22Rv1 (cell line): ENCODE results near the gene STK17A.

Experiments used
- ZFX ChIP-seq: fragments of 450-650 bp; IDR thresholded peaks from 2 replicates; pipeline ENCODE4 v1.6.1; 2017; ENCODE audit warnings: antibody characterized with exemption, borderline replicate concordance
- TF ChIP-seq, protein P1 (sequence below): fragments of 450-650 bp; IDR thresholded peaks from 2 replicates; pipeline ENCODE4 v1.5.1; 2017; ENCODE audit warnings: mild to moderate bottlenecking

DNA sequence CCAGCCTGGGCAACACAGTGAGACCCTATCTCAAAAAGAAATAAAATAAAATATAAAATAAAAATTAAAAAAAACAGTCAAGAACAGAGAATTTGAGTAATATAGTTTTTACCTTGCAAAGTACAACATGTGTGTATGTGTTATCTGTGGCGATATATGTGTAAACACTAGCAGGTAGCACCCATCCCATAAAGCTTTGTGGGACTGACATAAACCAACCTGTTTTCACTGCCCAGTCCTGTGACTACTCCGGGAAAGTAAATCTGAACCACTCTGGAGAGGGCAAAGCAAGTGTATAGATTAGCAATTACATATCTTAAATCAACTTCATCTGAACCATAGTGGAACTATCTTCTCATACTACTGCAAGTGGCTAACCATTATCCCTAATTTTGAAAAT is 74.1 kb downstream of the STK17A start:
- TF ChIP-seq, protein P1, sequence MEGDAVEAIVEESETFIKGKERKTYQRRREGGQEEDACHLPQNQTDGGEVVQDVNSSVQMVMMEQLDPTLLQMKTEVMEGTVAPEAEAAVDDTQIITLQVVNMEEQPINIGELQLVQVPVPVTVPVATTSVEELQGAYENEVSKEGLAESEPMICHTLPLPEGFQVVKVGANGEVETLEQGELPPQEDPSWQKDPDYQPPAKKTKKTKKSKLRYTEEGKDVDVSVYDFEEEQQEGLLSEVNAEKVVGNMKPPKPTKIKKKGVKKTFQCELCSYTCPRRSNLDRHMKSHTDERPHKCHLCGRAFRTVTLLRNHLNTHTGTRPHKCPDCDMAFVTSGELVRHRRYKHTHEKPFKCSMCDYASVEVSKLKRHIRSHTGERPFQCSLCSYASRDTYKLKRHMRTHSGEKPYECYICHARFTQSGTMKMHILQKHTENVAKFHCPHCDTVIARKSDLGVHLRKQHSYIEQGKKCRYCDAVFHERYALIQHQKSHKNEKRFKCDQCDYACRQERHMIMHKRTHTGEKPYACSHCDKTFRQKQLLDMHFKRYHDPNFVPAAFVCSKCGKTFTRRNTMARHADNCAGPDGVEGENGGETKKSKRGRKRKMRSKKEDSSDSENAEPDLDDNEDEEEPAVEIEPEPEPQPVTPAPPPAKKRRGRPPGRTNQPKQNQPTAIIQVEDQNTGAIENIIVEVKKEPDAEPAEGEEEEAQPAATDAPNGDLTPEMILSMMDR = no peak
- TF ChIP-seq ZFX = no peak
